Esophagus squamous epithelium (tissue), 4 donors: ENCODE measurements around the gene SIK1.

Experiments used
- CTCF ChIP-seq, 6 experiments: fragments of 450-650 bp in 4 of 6; fragments of 200-600 bp in 2 of 6; sonication (generic) in 2 of 6; IDR thresholded peaks; one replicate each; pipeline ENCODE4 v1.5.1; 2016 to 2019; ENCODE audit warnings: antibody characterized with exemption in 6 of 6, mild to moderate bottlenecking in 4 of 6, moderate library complexity in 4 of 6
- POLR2A ChIP-seq, 4 donors: fragments of 450-650 bp; IDR thresholded peaks; one replicate each; pipeline ENCODE4 v1.6.1; 2017; ENCODE audit warnings: antibody characterized with exemption in 4 of 4, mild to moderate bottlenecking in 4 of 4, moderate library complexity in 3 of 4

- TF ChIP-seq CTCF (IDR thresholded peaks at IDR 0.05) (no peak), POLR2A (IDR thresholded peaks at IDR 0.05) (no peak)
These were observed 62.0 kb downstream of the SIK1 start for GRCh38 chr21:43364851-43365424.
